HG02642 (cell line): Measurements from ENCODE around the gene FGF4.

Experiments used
- ATAC-seq: cut with Tn5 transposase; IDR thresholded peaks from one replicate; pipeline ENCODE4 v1.9.1; 2021; ENCODE audit warnings: mild to moderate bottlenecking; ENCODE audit not compliant: unreplicated experiment, poor library complexity

FGF4 gene

DNA sequence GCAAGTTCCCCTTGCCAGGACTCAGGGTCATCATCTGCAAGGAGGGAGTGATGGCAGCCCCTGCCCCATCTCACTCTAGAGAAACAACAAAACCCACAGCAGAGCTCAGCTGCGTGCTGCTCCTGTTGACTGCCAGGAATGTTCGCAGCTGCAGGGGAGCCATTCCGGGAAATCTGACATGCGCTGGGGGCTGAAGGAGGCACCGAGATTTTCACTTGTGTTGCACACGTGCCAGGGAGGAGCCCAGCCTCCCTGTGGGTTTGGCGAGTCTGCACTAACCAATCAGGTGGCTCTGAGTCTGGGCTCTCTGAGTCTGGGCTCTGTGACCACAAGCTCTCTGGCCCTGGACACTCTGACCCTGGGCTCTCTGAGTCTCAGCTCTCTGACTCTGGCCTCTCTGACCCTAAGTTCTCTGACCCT, 33.5 kb upstream of the FGF4 start:
- ATAC-seq: no peak

DNA sequence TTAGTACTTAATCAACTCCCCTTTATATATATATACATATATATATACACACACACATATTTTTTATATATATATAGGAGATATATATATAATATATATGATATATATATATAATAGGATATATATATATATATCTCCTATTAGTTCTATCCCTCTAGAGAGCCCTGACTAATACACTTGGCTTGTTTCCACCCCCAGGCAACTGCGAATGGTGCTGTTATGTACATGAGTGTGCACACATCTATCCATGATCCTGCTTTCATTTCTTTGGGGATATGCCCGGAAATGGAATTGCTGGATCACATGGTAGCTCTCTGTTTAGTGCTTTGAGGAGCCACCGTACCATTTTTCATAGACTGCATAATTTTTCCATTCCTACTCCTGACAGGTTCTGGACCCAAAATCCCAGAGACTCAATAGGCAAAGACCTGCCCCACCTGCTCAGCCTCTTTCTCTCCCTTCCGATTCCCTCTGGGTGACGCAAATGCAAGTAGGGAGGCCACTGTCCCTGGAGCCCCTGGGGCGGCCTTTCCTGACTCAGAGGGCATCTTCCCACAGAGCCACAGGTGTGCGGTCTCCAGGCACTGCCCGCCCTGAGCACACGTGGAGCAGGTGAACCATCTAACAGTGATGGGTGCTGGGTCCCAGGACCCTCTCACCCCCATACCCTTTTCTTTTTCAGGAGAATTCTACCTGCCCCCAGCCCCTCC, 32.1 kb upstream of the FGF4 start:
- no peak for ATAC-seq

DNA sequence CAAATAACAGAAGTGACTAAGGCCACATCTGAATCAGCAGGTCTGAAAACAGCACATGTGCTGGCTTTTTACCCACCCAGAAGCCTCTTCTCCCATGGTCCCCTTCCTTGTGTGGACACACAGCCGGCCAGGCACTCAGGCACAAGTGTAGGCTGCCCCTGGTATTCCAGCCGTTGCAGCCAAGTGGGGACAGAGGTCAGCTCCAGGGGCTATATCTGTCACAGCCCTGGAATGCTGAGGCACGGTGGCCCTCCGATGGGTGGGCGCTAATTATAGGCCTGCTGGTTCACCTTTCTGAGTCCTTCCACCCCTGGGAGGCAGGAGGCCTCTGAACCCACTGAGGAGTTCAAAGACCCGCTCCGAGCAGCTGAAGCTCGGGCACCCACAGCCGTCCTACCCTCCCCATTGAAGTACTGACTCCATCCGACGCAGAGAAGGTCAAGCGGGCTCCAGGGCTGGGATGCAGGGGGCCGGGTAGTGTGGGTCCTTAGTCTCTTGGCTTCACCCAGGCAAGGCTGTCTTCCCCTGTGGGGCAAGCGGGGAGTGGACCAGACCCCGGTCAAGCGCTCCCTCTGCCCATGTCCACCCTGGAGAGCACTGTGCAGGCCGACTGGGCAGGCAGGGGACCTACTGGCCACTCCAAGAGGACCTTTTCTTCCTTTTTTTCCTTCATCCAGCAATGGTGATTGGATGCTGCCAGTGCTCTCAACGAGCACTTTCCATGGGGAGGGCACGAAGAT, 29.8 kb upstream of the FGF4 start:
- no peak for ATAC-seq

DNA sequence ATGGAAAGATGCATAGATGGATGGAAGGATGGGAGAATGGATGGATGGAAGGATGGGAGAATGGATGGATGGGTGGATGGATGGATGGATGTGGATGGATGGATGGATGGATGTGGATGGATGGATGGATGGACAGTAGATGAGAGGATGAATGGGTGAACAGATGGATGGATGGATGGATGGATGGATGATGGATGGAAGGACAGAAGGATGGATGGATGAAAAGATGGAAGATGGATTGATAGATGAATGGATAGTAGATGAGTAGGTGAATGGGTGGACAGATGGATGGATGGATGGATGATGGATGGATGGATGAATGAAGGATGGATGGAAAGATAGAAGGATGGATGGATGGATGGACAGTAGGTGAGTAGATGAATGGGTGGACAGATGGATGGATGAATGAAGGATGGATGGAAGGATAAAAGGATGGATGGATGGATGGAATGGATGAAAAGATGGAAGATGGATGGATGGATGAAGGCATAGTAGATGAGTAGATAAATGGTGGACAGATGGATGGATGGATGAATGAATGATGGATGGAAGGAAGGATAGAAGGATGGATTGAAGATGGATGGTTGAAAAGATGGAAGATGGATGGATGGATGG, 28.6 kb upstream of the FGF4 start:
- ATAC-seq: no peak

DNA sequence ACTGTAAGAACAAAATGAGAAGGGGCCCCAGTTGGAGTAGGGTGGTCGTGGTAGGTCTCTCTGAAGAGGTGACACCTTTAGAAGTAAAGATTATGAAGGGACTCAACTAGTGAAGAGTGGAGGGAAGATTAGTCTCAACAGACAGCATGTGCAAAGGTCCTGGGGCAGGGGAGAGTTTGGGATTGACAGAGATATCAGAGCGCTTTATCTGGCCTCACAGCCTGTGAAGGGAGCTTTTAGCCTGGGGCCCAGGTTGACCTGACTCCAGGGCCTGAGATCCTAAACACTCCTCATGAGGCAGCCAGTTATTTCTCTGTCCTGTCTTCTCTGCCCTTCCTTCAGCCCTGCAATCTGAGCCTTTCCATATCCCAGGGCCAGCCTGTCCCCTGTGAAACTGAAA, 27.9 kb upstream of the FGF4 start:
- no peak for ATAC-seq

DNA sequence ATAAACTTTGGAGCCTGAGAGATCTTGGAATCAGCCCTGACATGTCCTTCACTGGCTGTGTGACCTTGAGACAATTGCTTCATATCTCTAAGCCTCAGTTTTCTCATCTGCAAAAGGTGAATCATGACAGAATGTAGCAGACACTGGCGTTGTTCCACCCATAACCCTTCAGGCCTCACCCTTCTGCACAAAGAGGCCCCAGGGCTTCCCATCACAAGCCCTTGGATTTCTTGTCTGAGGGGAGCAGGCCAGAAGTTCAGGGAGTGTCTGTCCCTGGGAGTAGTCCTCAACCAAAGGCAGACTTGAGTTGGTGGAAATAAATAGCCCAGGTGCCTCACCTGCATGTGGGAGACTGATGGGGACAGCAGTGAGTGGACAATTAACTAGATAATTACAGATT, 27.4 kb upstream of the FGF4 start:
- ATAC-seq: no peak

DNA sequence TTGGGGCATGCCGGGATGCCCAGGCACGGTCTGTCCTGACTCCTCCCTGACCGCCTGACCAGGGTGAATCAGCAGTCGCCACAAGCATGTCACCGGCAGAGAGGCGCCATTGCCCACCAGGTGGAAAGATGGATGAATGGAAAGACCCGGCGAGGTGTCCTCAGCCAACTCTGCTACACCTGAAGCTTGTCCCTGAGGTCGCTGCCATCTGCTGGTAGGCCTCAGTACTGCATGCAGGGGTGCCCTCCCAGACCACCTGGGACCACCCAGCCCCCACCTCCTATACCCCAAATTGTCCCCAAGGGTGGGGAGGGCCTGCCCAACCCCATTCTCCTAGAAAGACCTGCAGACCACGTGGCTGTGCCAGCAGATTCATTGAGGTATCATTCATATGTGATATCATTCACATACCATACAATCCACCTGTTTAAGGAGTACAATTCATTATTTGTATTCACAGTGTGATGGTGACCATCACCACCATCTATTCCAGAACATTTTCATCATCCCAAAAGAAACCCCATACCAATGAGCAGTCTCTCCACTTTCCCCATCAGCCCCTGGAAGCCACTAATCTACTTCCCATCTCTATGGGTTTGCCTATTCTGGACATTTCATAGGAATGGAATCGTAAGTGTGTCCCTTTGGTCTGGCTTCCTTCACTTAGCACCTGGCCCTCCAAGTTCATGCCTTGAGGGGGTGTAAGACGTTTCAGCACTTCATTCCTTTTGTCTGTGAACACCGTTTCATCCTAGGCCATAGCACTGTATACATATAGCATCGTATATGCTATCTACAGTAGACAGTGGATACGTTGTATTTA, 26.6 kb upstream of the FGF4 start:
- ATAC-seq: no peak

DNA sequence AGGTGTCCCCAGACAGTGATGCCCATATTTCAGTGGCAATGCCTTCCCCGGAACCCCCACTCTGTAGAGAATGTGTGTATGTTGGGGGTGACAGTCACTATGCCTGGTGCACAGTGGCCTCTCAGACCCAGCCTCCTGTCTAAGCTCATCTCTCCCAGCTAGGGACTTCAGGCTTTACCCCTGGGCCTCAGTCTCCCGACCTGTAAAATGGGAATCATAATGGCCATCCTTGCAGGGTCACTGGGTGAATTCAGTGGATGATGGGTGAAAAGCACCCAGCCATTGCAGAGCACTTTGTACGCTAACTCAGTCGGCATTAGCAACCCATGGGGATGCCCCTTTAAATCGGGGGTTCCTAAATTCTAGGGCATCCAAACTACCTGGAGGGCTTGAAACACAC, 25.1 kb upstream of the FGF4 start:
- no peak for ATAC-seq

DNA sequence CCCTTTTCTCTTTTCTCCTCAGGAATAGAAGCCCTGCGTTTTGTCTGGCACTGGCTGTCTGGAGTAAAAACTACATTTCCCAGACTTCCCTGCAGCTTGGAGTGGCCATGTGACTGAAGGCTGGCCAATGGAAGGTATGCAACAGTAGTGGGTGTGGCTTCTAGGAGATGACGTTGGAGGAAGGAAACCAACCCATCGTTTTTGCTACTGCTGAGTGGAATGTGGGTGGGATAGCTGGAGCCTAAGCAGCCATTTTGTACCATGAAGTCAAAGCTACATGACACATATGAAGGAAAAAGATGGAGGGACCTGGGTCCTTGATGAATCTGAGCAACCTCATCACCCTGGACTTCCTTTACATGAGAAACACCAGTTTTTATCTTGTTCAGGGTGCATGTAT, 24.4 kb upstream of the FGF4 start:
- no peak for ATAC-seq

DNA sequence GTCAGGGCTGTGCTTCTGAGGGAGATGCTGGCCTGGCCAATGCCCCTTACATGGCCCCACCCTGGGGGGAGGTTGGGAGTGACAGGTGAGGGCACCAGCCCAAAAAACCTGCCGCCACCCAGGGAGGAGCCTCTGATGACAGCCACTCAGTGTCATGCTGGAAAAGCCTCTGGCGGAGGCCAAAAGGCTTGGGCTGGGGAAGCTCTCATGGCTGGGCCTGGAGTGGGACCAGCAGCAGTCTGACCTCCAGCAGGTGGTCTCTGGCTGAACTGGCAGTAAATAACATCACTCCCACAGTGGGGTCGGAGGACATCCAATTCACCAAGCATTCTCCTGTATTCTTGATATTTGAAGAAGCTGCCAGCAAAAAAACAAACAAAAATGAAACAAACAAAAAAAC, 24.0 kb upstream of the FGF4 start:
- ATAC-seq: no peak

DNA sequence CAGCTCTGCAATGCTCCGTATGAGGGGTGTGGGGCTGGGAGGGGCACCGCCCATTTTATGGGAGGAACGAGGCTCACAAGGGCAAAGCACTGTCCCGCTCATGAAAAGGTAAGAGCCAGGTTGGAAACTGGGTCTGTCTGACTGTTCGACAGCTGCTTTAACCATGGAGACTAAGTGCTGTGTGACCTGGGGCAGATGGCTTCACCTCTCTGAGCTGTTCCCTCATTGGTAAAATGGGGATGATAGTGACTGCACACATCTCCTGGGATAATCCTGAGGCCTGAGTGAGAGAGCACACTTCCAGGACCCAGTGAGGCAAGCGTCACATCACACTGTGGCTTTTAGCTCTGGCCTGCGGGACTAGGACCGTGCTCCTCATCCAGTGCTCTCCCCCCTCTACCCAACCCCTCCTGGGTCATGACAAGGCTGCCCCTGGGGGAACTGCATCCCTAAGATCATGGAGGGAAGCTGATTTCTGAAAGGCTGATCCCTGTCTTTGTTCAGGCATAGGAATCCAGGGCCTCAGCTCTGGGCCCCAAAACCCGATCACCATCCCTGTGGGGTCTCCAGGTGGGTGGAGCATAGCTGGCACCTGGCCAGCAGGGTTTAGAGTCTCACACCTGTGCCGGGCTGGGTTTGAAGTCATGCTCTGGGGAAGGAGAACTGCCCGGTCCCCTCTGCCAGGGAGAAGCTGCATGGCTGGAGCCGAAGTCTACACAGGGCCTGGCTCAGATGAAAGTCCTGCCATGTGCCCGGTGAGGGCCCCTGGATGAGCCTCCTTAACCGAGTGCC, 22.8 kb upstream of the FGF4 start:
- ATAC-seq: no peak

DNA sequence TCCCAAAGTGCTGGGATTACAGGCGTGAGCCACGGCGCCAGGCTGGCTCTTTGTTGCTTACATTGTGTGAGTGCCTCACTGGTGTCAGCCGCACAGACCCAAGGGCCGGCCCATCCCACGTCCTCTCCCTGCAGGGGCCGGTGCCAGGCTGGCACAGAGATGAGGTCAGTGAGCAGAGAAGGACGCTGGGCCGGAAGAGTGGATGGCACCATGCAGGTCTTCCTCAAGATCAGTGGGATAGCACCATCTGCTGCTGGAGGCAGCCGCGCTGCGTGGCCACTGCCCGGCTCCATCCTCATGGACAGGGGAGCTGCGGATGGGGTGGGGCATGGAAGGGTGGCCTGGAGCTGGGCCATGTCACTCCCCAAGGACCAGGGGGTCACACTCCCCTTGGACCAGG, 22.0 kb upstream of the FGF4 start:
- no peak for ATAC-seq

DNA sequence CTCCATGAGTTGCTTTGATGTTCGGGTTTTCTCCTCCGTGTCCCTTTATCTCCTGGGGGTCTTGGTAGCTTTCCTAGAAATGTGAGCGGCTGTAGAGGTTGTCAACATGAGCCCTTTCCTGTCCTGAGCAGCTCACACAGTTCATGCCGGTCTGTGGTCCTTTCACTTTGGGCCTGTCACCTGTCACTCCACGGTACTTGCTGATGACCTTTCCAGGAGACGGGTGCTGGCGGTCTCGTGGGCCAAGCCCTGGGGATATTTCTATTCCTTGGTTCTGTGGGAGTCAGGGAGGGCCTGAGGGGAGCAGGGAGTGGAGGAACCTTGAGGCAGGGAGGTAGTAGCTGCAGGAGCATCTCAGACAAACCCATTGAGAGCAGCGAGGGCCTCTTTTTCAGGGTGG, 20.9 kb upstream of the FGF4 start:
- no peak for ATAC-seq

DNA sequence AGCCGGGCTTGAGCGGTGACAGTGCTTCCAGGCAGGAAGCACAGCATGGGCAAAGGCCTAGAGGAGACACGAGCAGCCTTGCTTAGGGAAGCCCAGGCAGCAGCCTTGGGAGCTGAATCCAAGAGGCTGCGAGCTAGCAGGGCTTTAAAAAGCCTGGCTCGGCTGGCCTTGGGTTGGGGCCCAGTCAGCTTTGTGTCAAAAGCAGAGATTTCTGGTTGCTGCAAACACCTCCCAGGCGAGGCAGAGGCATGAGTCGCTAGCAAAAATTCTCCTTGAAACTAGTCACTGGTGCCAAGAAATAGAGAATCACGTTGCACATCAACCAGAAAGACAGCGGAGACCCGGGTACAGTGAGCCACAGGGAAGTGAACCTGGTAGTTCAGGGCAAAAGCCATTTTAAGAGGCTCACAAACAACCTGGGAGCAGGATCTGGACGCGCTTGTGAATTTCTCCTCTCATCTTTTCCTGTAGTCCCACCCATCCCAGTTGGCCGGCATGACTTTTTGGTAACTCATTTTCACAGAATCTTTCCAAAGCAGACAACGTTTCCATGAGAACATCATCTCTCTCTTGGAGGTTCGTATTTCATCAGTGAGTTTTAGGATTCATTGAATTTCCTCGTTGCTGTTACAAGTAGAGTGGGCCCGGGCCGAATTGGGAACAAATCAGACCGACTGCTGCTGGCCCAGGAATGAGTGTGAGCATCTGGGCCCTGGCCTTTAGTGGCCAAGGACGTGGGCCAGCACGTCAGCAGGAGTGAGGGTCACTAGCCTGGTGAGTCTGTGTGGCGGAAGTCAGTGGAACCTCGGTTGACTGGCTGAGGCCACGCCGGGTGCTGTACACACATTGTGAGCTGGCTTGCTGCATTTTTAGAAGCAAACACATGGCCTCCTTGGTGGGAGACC, 16.4 kb upstream of the FGF4 start:
- no peak for ATAC-seq

DNA sequence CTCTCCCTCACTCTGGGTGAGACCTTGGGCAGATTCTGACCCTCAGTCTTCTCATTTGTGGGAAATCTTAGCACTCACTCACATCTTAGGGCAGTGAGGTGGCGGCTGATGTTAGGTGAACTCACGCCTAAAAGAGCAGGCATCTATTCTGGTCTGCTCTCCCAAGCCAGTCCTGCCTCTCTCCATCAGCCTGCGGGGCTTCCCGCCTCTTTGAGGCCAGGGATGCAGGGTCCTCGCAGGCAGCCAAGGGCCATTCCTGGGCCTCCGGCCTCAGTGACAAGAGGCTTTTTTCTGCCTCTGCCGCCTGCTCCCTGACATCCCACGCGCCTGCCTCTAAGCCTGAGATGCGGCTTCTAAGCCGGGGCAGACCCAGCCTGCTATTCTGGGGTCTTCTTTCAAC, 13.8 kb upstream of the FGF4 start:
- ATAC-seq: no peak

DNA sequence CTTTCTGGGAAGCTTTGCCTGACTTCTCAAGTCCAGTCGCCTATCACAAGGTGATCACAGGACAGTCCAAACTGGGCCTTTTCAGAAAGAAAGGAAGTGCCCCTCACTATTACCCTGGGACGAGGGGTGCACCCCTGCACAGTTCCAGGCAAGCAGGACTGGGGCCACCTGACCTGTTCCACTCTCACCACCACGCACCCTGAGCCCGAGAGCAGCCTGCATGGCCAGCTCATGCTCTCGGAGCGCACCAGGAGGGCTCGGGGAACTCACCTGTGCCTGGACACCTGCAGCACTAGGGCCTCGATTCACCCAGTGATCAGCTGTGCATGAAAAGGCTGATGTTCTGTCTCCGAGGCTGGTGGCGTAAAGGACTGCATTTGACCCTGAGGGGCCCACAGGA, 12.8 kb upstream of the FGF4 start:
- no peak for ATAC-seq

DNA sequence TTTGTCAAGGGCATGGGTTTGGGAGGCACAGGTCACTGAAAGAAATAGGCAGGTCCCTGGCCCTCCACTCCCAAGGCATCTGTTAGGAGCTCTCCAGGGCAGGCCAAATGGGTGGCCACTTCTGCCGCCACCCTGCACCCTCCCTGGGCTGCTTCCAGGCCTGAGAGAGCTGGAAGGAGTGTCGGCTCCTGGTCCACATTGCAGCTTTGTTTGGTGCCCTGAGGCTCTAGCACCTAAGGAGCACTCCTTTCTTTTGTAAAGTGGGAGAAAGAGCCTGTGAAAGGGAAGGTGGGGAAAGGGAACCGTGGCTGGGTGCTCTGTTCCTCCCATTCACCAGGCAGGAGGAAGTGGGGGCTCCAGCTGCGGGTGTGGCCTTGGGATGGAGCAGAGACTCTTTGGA, 12.3 kb upstream of the FGF4 start:
- no peak for ATAC-seq

DNA sequence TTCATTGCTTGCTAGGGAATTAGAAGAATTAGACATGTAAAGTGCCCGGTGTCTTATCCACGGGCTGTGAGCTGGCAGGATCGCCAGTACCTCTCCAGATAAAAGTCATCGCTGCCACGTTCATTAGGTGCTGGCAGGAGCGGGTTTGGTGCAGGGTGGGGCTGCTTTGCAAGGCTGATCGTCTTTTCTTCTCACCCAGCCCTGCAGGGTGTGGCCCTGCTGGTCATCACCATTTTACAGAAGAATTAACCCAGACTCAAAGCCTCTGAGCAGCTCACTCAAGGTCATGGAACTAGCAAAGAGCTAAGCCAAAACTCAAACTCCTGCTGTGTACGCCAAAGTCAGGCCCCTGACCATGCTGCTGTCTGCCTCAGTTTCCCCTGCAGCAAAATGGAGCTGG, 6.1 kb upstream of the FGF4 start:
- ATAC-seq: no peak

DNA sequence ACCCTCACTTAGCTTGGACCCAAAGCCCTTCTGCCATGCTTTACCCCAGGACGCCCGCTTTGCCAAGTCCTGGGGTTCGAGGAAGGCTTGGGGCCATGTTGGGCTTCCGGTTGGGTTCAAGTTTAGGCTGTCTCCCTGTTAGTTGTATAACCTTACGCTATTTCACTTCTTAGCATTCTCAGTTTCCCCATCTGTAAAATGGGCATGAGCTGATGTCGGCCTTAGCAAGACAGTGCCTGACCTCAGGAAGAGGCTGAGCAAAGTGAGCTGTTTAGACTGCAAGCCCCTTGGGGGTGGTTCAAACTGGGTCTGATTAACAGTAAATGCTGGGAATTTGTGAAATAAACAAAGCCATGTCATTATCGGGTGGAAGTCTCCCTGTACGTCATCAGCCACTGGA, 3.2 kb upstream of the FGF4 start:
- ATAC-seq: no peak
